Amniotic epithelial cell (primary cell): ENCODE results near the gene KLK7.
"Not testable (repeated sequence)": the region's sequence is repeated elsewhere in the genome, so short reads cannot be mapped to it uniquely, and the experiment has no call there.

Experiments
- DNase-seq: peaks from one replicate; pipeline ENCODE4 v3.0.0-alpha.2; 2010; ENCODE audit warnings: low read depth

The KLK7 gene

DNA sequence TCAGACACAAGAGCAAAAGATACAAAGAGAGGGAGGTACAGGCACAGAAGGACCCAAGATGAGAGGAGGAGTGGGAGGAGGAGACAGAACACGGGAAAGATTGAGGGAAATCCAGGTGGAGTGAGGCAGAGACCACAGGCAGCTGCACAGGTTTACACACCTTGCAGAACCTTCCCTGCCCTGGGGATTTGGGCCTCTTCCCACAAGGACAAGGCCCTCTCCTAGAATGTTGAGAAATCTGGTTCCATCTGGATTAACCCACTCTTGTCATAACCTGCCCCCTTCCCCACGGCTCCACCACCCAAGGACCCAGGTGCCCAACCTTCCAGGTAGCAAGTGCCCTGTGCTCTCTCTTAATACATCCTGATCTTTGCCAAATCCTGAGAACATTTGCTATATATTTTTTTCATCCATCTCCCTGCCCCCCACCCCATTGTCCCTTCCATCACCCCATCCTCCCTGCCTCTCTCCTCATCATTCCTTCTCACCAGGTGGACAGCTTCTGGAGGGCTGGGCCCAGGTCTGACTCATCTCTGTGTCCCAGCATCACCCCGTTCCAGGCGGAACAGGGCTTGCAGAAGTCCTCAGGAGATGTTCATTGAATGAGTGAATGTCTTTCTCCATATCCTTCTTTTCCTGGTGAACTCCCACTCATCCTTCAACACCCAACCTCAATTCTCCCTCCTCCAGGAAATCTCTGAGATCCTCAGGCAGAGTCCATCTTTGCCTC lies 26.5 kb upstream of the KLK7 start:
- DNase-seq: no peak

DNA sequence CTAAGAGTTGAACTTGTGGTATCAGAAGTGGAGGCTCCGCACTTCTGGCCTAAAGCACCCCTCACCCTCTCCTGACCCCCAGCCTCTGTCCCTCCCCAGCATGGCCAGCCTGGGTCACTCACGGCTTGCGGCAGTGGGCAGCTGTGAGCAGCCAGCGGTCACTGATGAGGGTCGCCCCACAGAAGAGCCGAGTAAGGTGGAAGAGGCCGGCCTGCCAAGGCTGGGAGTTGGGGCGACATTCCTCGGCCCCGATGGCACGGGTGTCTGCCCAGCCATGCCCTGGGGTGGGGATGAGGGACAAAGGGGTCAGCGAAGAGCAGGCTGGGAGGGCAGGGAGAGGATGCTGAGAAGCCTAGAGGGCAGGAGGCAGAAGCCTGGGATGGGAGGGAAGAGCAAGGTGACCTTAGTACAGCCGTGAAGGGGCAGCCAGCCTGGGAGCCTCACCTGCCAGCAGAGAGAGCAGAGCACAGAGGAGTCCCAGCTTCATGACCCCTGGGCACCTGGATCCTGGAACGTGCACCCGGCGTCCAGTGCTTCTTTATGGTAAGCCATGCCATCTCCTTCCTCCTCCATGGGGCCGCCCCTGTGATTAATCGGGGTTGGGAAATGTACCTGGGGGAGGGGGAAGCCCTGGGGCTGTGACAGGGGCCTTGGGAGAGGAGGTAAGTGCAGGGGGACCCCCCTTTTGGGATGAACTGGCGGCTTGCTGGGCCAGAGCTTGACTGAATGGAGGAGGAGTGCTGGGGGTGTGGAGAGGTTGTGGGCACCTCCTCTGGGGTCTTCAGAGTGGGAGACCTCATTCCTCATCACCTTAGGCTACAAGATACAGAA lies 25.6 kb upstream of the KLK7 start:
- no peak for DNase-seq

DNA sequence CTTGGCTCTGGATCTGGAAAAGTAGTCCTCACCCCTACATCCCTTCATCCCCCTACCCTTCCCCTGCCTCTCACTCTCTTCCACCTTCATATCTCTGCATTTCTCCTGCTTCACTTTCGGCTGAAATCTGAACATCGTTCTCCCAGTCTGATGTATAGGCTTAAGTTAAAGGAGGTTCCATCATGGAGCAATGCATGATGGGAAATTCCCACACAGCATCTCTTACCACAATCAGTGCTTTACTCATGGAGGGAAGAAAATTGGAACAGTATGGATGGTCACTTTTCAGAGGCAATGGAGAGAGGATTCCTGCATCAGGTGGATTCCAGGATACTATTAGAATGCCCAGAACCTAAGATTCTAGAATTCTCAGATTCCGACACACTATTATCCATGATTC lies 23.8 kb upstream of the KLK7 start:
- no peak for DNase-seq

DNA sequence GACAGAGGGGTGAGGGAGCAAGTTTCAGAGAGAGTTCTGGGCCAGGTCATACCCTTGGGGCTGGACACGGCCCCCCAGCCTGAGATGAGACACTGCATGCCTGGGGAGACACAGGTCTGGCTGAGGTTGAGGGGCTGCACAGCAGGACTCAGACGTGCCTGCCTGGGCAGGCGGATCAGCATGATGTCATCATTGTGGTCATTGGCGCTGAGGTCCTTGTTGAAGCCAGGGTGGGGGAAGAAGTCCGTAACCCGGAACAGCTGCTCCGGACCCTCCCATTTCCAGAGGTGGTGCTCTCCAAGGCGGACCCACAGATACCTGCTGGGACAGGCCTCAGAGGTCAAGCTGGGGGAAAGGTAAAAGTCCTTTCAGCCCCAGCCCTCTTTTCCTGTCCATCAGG lies 22.7 kb upstream of the KLK7 start:
- no peak for DNase-seq

DNA sequence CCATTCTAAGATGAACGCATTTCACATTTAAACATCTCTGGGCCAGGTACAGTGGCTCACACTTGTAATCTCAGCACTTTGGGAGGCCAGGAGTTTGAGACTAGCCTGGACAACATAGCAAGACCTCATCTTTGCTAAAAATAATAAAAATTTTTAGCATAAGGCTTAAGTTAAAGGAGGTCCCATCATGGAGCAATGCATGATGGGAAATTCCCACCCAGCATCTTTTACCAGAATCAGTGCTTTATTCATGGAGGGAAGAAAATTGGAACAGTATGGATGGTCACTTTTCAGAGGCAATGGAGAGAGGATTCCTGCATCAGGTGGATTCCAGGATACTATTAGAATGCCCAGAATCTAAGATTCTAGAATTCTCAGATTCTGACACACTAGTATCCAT lies 21.5 kb upstream of the KLK7 start:
- DNase-seq: no peak

DNA sequence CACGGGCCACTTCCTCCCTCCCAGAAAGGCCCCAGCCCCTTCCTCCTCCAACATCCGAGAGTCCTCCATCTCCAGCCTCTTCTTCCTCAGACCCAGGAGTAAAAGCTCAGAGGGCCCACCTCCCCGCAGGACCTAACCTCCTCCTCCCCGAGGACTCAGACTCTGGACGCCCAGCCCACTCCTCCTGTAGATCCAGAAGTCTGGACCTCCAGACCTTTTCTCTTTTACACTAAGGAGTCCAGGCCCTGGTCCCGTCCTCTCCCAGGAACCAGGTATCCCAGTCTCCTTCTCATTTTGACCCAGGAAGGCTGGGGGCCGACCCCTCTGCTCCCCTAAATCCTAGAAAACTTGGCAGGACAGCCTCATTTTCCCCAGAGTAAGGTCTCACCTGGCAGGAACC lies 19.6 kb upstream of the KLK7 start:
- DNase-seq: no peak

DNA sequence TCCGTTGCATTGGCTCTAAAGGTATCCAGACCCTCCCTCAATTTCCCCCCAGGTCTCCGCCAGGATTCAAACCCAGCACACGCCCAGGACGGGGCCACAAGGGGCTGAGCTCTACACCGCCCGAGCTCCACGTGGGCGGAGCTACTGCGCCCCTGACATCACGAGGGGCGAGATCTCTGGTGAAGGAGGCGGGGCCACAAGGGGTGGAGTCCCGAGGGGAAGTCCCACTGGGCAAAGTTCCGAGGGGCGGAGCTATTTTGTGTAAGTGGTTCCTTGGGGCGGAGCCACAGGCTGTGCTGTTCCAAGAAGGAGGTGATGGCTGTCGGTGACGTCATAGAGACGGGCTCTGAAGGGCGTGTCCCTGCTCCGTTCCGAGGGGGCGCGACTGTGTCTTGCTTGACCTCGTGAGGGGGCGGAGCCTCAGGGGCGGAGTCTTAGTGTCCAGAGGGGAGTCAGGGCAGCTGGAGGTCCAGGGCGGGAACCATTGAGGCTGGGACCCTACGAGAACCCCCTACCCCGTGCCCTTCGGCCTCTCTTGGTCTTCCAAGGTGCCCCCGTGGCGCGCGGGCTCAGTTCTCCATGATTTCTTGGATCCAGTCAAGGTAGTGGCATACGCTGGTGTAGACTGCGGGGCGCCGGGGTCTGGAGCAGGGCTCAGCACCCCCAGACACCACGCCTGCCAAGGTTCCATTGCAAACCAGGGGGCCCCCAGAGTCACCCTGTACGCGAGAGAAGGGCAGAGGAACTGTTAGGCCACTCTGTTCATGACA lies 19.0 kb upstream of the KLK7 start:
- DNase-seq: no peak

DNA sequence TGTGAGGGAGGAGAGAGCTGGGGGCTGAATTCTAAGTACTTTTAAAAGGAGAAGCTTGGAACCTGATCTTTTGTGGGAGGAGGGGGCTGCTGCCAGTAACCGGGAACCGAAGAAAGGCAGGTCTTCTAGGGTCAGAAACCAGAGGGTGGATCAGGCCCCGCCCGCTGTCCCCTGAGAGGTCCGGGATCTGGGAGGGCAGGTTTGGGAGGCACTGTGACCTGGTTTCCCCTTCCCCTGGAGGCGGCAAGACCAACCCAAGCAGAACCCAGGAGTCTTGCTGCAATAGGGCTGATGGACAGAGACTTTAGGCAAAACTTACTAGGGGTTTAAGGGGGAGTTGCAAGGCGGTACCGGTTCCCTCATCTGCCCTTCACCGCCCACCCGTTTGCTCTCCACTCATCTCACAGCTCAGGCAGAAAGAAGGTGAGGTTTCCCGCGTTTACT lies 18.4 kb upstream of the KLK7 start:
- DNase-seq: no peak

DNA sequence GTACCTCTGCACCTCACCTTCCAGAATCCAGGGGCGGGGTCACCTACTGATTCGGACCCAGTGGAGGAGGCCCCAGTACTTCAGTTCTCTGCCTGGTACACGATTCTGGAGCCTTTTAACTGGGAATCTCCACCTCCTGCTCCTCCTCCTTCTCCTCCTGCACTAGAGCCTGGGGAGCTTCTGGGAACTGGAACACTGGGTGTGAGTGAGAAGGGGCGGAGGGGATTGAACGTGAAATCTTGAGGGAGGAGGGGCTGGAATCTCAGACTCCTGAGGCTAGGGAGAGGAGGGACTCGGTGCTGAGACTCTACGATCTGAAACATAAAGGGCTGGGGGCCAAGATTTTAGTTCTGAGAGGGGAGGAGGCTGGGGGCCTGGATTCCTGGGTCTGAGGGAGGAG lies 17.8 kb upstream of the KLK7 start, which contains the start of gene KLK8:
Gene KLK8, minus strand, starts transcription at position 90 of the 400 bp plus-strand sequence. CDS start 437 bp downstream, outside the sequence.
- no peak for DNase-seq

DNA sequence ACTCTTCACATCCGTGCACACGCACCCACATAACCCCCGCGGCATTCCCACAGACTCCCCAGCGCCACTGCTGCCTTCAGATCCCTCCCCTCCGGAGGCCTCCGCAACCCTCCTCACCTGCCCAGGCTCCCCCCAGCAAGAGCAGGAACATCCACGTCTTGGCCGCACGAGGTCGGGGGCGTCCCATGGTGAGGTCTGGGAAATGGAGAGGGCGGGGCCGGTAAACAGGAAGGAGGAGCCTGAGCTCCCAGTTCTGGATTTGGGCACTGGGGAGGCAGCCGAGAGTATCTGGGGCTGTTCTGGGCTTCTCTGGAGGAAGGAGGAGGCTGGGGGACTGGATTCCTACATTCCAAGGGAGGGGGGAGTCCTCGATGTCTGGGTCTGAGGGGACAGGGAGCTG lies 17.3 kb upstream of the KLK7 start:
- DNase-seq: no peak

DNA sequence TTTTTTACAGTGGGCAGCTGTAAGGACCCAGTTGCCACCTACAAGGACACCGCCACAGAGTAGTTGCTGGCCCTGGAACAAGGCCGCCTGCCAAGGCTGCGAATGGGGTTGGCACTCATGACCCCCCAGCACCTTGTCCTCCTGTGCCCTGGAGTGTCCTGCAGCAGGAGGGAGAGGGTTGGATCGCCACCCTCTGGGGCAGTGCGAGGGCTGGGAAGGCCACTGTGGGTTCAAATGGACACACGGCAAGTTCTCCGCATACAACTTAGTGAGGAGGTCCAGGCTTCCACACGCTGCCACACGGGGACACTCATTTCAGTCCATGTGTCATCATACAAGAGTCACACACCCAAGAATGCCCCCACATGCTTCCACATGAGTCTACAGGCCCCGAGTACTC lies 16.7 kb upstream of the KLK7 start:
- DNase-seq: no peak

DNA sequence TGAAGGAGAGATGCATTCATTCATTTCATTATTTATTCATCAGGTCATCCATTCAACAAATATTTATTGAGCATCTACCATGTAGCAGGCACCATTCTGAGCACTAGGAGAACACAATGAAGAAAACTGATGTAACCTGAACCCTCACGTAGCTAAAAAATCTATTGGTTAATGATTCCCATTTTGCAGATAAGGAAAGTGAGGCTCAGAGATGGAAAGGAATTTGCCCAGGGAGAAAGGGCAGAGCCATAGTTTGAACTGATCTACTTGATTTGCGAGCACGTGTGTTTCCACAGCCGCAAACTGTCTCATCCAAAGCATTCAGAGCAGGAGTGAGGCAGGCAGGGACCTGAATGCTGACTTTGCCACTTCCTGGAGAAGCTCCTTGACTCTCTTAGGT lies 15.0 kb upstream of the KLK7 start:
- DNase-seq: no peak

DNA sequence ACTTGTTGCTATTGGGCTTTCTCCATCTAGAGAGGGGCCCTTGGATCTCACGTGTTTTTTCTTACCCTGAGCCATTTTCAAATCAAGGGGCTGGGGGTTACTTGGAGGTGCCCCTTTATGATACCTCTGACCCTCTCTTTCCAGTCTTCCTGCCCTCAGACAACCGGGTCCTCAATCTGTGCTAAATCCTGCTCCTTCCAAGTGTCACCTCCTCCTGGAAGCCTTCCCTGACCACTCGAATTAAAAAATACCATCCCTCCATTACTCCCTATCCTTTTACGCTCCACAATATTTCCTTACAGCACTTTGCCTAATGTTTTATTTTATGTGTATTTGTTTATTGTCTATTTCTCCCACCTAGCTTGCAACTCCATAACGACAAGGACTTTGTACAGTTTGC lies 14.3 kb upstream of the KLK7 start:
- DNase-seq: no peak

DNA sequence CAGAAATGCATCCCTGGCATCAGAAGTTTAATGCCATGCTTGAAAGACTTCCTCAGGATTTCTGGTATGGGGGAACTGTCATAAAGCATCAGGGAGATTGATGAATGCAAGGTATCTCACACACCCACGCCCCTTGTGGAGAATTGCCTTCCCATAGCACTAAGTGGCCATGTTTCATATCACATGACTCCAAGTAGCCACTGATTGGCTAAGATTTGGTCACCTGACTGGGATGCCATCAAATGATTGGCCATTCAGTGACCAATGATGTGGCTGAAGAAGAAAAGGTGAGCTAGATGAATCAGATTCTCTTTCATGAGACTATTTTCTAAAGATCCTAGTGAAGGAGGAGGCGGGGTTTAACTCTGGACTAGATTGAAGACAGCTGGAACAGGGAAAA lies 10.4 kb upstream of the KLK7 start:
- no peak for DNase-seq

DNA sequence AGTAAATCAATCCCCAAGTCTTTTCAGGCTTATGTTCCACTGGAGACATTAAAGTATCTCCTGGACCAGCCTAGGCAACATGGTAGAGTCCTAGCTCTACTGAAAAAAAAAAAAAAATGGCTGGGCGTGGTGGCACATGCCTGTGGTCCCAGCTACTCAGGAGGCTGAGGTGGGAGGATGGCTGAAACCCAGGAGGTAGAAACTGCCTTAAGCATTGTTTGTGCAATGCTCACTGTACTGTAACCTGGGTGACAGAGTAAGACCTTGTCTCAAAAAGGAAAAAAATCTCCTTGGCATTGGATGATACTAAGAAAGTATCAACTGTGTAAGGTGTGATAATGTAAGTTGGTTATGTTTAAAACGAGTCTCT lies 8.9 kb upstream of the KLK7 start:
- no peak for DNase-seq

DNA sequence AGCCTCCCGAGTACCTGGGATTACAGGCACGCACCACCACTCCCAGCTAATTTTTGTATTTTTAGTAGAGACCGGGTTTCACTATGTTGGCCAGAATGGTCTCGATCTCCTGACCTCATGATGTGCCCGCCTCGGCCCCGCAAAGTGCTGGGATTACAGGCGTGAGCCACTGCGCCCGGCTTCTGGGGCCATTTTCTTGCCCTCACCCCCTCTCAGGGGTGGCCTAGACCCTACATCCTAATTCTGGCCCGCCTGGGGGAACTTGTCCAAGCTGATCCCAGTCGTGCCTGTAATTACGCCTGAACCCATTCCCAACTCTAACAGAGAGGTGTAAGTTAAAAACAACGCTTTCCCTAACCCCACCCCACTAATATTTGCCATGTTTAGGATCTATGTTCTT lies 699 bp upstream of the KLK7 start:
- DNase-seq: not testable (repeated sequence)

DNA sequence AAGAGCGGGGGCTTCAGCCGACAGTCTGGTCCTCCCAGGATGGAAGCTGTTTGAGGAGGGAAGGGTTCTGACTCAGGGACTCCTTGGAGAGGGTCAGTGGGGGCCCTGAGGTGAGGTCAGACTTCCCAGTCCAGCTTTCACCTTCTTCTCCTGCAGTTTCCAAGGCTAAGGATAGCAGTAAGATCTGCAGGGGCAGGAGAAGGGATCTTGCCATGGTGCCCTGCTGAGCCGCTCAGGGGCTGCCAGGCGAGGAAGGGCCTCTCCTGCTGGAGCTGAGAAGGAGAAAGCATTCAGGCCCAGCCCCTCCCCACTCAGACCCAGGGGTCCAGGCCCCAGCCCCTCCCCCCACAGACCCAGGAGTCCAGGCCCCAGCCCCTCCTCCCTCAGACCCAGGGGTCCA lies 1.5 kb downstream of the KLK7 start:
- no peak for DNase-seq

DNA sequence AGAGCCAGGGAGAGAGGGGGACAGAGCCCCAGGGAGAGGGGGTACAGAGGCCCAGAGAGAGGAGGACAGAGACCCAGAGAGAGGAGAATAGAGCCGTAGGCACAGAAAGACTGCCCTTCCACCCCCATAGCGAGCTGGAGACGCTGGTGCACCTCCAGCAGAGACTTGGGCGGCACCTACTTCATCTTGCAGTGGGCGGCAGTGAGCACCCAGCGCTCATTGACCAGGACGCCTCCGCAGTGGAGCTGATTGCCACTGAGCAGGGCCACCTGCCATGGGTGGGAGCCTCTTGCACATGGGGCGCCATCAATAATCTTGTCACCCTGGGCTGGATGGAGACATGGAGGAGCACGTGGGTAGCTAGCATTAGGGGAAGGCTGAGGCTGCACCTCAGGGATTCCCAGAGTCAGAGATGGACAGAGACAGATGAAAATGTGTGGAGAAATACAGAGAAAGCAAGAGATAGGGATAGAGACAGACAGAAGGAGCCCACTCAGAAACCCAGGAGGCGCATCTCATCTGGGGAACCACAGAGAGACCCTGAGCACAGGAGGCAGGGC lies 2.0 kb downstream of the KLK7 start:
- no peak for DNase-seq

DNA sequence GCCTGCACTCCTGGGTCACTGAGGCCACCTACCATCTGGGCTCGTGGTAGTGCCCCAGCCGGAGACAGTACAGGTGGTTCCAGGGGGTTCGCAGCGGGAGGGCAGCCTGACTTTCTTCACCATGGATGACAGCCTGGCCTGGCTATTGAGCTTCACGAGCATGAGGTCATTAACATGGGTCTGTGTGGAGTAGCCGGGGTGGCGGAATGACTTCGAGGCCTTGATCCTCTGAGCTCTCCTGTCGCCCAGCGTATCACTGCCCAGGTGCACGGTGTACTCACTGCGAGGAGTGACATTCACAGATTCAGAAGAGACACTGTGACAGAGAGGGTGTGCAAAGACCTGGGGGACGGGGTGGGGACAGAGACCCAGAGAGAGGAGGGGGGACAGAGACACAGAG lies 3.5 kb downstream of the KLK7 start:
- DNase-seq: no peak

DNA sequence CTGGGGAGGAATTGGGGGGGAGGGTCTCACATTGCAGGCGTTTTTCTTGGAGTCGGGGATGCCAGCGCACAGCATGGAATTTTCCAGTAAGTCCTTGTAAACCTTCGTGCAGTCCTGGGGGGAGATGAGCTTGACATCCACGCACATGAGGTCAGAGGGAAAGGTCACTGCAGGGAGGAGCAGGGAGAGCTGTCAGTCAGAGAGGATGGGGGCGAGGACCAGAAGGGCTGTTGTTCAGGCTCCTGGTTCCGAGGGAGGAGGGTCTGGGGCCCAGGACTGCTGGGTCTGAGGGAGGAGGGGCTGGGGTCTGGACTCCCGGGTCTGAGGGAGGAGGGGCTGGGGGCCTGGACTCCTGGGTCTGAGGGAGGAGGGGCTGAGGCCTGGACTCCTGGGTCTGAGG lies 4.0 kb downstream of the KLK7 start:
- no peak for DNase-seq

DNA sequence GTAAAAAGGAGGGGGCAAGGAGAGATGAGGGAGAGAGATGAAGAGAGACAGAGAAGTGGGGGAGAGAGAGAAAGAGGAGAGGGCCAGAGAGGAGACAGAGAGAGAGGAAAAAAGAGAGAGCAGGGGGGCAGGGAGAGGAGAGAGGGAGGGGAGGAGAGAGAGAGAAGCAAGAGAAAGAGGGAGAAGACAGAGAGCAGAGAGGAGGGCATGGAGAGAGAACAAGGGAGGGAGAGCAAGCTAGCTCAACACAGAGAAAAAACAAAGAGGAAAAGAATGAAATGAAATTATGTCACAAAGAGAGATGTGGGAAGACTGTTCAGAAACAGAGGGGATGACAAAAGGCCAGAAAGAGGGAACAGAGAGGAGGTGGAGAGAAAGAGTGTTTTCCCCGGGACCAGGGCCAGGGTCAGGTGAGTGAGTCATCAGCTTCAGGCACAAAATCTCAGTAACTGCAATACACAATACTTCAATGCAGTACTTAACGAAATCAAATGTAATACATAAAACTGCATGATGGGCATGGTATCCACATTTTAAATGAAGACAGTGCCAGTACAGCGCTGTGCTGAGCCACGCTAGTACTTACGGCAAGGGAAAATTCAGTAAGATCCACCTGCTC lies 4.8 kb downstream of the KLK7 start:
- DNase-seq: no peak

DNA sequence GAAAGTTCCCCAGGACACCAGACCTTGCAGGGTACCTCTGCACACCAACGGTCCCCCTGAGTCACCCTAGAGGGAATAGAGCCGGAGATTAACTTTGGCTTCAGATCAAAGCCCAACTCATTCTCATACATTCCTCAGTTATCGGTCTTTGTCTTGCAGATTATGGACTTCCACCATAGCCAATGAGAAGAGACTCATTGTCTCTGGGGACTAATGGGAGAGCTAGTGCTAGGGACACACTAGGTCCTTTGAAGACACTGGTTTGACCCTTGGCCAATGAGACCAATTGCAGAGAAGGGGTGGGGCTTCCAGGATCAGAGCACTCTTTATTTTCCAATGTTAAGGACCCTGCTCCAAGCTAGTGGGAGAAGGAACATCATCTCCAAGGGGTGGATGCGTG lies 6.1 kb downstream of the KLK7 start:
- no peak for DNase-seq
